ENCODE results near the gene CLK3. TPM values are rescaled to one million over a fixed set of nuclear protein-coding genes. Genes with fewer than 3 reads are reported as not detected.

The CLK3 gene
- total and polyA plus RNA-seq, 2 of the 13 experiments (the other 11 are each of a cell fraction or from before 2014, with no cell fraction given): 41.5 to 82.0 TPM

DNA sequence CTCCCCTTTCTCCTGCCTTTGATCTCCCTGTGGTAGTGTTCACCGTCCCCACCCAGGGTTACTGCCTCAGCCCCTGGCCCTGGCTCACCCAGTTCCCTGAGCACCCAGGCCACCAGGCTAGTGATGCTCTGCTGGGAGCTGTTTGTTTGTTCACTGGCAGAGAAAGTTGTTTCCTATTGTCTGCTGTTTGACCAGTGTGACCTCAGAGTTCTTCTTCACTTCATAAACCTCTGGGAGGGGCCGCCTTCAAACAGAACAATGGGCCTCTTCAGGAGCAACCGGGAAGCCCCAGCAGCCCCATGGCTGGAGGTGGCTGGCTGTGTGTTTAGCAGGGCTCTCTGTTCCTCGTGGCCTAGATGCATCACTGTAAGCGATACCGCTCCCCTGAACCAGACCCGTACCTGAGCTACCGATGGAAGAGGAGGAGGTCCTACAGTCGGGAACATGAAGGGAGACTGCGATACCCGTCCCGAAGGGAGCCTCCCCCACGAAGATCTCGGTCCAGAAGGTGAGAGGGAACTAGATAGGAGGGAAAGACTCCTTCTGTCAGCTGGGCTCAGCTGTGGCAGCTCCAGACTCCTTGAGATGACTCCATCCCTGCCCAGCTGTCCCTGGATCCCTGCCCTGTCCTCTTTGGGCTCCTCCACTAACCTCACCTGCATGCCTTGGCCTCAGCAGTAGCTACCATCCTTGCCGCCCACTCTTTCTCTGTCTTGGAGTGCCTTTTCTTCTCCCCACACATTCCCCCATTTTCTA lies 3.4 kb downstream of the CLK3 start (continued):
- no peak for TF ChIP-seq POGK (CRISPR knock-in tag; conservative IDR thresholded peaks at IDR 0.05)
- TF ChIP-seq ZNF724P (CRISPR knock-in tag; IDR thresholded peaks at IDR 0.05; ENCODE audit: borderline replicate concordance): no peak
- TF ChIP-seq, protein P1, sequence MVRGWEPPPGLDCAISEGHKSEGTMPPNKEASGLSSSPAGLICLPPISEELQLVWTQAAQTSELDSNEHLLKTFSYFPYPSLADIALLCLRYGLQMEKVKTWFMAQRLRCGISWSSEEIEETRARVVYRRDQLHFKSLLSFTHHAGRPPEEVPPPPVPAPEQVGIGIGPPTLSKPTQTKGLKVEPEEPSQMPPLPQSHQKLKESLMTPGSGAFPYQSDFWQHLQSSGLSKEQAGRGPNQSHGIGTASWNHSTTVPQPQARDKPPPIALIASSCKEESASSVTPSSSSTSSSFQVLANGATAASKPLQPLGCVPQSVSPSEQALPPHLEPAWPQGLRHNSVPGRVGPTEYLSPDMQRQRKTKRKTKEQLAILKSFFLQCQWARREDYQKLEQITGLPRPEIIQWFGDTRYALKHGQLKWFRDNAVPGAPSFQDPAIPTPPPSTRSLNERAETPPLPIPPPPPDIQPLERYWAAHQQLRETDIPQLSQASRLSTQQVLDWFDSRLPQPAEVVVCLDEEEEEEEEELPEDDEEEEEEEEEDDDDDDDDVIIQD (CRISPR knock-in tag; IDR thresholded peaks at IDR 0.05; ENCODE audit: low read depth): no peak
- no peak for TF ChIP-seq FOXP1 (IDR thresholded peaks at IDR 0.05)
- peak; percentile 34; the same call in 1 of the 2 replicates for TF ChIP-seq FOXP1 (CRISPR knock-in tag; IDR thresholded peaks at IDR 0.05)
- no peak for TF ChIP-seq GTF2F1 (IDR thresholded peaks at IDR 0.05; ENCODE audit: low read length)
- no peak for TF ChIP-seq CHD2 (IDR thresholded peaks at IDR 0.05; ENCODE audit: low read depth, low read length)
- TF ChIP-seq KLF15 (CRISPR knock-in tag; IDR thresholded peaks at IDR 0.05; ENCODE audit: borderline replicate concordance): no peak
- no peak for TF ChIP-seq ZNF510 (CRISPR knock-in tag; IDR thresholded peaks at IDR 0.05; ENCODE audit: low read depth)
- TF ChIP-seq ZNF768 (CRISPR knock-in tag; IDR thresholded peaks at IDR 0.05): peak; percentile 98
- TF ChIP-seq SOX13 (IDR thresholded peaks at IDR 0.05): no peak
- peak in 1 of 2 experiments; percentile 89; a peak in 2 of 4 replicates for TF ChIP-seq SOX13 (CRISPR knock-in tag; conservative IDR thresholded peaks at IDR 0.05 in 1 of 2, IDR thresholded peaks at IDR 0.05 in 1 of 2)
- TF ChIP-seq ZMYM3 (CRISPR knock-in tag; IDR thresholded peaks at IDR 0.05): no peak
- no peak for TF ChIP-seq ZNF629 (CRISPR knock-in tag; conservative IDR thresholded peaks at IDR 0.05)
- no peak for TF ChIP-seq NR2F6 (IDR thresholded peaks at IDR 0.05)
- 0 out of 2 replicates have a peak, but pooled peaks have one; percentile 12 for TF ChIP-seq NR2F6 (CRISPR knock-in tag; IDR thresholded peaks at IDR 0.05)
- TF ChIP-seq SOX5 (CRISPR knock-in tag; IDR thresholded peaks at IDR 0.05; ENCODE audit: borderline replicate concordance): peak; percentile 59; the same call in 1 of the 2 replicates
- 0 out of 2 replicates have a peak, but pooled peaks have one; percentile 19 for TF ChIP-seq PAXIP1 (CRISPR knock-in tag; conservative IDR thresholded peaks at IDR 0.05)
- TF ChIP-seq RARA (CRISPR knock-in tag; IDR thresholded peaks at IDR 0.05): no peak
- TF ChIP-seq REXO4 (CRISPR knock-in tag; IDR thresholded peaks at IDR 0.05; ENCODE audit: borderline replicate concordance): no peak
- TF ChIP-seq HOXD1 (CRISPR knock-in tag; IDR thresholded peaks at IDR 0.05): no peak
- no peak for TF ChIP-seq HMG20B (CRISPR knock-in tag; conservative IDR thresholded peaks at IDR 0.05)
